ENCODE measurements around the gene SH3TC1.

The SH3TC1 gene

GRCh38 chr4:8239661-8240060 is 40.6 kb downstream of the SH3TC1 start:
- Histone ChIP-seq H3K4me3 (ENCODE audit: low read length) (no peak overlapping the region), H3K9ac (ENCODE audit: low read length) (no peak overlapping the region), H3K4me1 (ENCODE audit: low read length) (peaks cover 51% of the 10 kb centered on the region), H3K79me2 (ENCODE audit: low read length) (no peaks in the 10 kb centered on the region), H3K27ac (ENCODE audit: low read length) (no peak overlapping the region), H3K4me2 (ENCODE audit: low read length) (no peak overlapping the region), H4K20me1 (ENCODE audit: insufficient read depth, low read length) (no peaks in the 10 kb centered on the region), H3K27me3 (ENCODE audit: low read depth, low read length) (no peaks in the 10 kb centered on the region), H3K9me3 (ENCODE audit: insufficient read depth, low read length) (no peaks in the 10 kb centered on the region), H2AFZ (ENCODE audit: low read depth, low read length) (no peak overlapping the region), H3K36me3 (replicated peaks; ENCODE audit: low read depth, low read length) (peaks cover under 1% of the 10 kb centered on the region)
- TF ChIP-seq EZH2phosphoT487 (IDR thresholded peaks at IDR 0.05; ENCODE audit: low read depth) = no peak
- no peak for TF ChIP-seq CTCF (IDR thresholded peaks at IDR 0.05; ENCODE audit: low read depth, low read length)

GRCh38 chr4:8240211-8241041 is 41.3 kb downstream of the SH3TC1 start:
- Histone ChIP-seq H3K27ac (ENCODE audit: low read length) (no peak overlapping the region), H3K4me1 (ENCODE audit: low read length) (peaks cover 44% of the 10 kb centered on the region), H3K4me2 (ENCODE audit: low read length) (no peak overlapping the region), H4K20me1 (ENCODE audit: insufficient read depth, low read length) (no peaks in the 10 kb centered on the region), H3K36me3 (replicated peaks; ENCODE audit: low read depth, low read length) (no peaks in the 10 kb centered on the region), H2AFZ (ENCODE audit: low read depth, low read length) (no peak overlapping the region), H3K9ac (ENCODE audit: low read length) (no peak overlapping the region), H3K9me3 (ENCODE audit: insufficient read depth, low read length) (no peaks in the 10 kb centered on the region), H3K27me3 (ENCODE audit: low read depth, low read length) (no peaks in the 10 kb centered on the region), H3K79me2 (ENCODE audit: low read length) (no peaks in the 10 kb centered on the region), H3K4me3 (ENCODE audit: low read length) (no peak overlapping the region)
- no peak for TF ChIP-seq CTCF (IDR thresholded peaks at IDR 0.05; ENCODE audit: low read depth, low read length)
- no peak for TF ChIP-seq EZH2phosphoT487 (IDR thresholded peaks at IDR 0.05; ENCODE audit: low read depth)

DNA sequence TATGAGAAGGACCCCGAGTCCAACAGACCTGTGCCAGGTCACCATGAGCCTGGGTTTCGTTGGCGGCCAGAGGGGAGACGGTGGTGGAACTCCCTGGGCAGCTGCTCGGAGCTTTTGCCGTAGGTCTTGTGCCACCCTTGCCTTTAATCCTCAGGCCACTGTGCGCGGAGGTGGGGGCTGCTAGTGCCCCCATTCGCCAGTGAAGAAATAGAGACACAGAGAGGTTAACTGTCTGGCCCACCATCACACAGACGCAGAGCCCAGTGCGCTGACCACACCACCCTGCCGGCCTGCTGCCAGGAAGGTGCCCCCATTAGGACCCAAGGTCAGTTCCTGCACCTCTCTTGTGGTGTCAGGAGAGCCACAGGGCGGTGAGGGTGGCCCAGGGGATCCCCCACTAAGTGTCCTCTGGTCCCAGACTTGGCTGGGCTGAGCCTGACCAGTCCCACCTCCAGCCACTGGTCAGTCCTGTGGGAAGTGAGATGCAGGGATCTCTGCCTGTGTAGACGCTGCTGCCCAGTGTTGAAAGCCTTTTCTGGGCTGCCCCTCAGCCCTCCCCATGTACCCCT is 42.2 kb downstream of the SH3TC1 start:
- Histone ChIP-seq H3K36me3 (replicated peaks; ENCODE audit: low read depth, low read length) (no peaks in the 10 kb centered on the region), H3K4me3 (ENCODE audit: low read length) (no peak overlapping the region), H3K27me3 (ENCODE audit: low read depth, low read length) (no peaks in the 10 kb centered on the region), H4K20me1 (ENCODE audit: insufficient read depth, low read length) (no peaks in the 10 kb centered on the region), H3K4me1 (ENCODE audit: low read length) (peaks cover 35% of the 10 kb centered on the region), H3K79me2 (ENCODE audit: low read length) (no peaks in the 10 kb centered on the region), H3K9ac (ENCODE audit: low read length) (no peak overlapping the region), H2AFZ (ENCODE audit: low read depth, low read length) (no peak overlapping the region), H3K4me2 (ENCODE audit: low read length) (no peak overlapping the region), H3K9me3 (ENCODE audit: insufficient read depth, low read length) (no peaks in the 10 kb centered on the region), H3K27ac (ENCODE audit: low read length) (no peak overlapping the region)
- TF ChIP-seq EZH2phosphoT487 (IDR thresholded peaks at IDR 0.05; ENCODE audit: low read depth) (no peak), CTCF (IDR thresholded peaks at IDR 0.05; ENCODE audit: low read depth, low read length) (no peak)

DNA sequence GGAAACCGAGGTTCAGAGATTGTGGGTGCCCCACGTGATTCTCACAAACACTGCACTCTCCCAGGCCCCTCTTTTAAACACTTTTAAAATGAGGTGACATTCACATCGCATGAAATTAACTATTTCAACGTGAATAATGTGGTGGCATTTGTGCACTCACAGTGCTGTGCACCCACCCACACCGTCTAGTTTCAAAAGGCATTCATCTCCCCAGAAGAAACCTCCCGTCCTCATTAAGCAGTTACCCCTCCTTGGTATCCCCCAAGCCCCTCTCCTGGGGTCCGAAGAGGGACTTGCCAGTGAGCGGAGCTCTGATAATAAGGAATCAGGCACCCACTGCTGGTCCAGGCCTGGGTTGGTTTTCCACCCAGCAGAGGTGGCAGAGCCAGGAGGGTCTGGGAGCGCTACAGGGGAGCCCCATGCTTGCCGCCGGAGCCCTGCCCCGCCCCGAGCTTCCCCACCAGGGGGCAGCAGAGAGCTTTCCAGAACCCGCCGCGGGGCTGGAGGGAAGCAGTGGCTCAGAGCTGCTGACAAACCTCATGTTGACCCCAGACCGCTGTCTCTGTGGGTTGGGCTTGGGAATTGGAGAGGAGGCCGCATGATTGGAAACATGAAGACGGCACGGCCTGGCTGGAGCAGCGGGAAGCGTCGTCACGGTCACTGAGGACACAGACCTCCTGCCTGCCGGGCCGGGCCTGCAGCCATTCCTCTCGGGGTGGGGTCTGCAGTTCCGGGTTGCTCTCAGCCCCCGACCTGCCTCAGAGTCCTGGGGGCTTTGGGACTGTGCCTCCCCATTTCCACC is 43.0 kb downstream of the SH3TC1 start:
- Histone ChIP-seq H3K79me2 (ENCODE audit: low read length) (no peaks in the 10 kb centered on the region), H3K27ac (ENCODE audit: low read length) (no peak overlapping the region), H3K4me3 (ENCODE audit: low read length) (0 out of 2 replicates have a peak overlapping the region, but pooled peaks have one; percentile 20), H3K9ac (ENCODE audit: low read length) (no peak overlapping the region), H3K9me3 (ENCODE audit: insufficient read depth, low read length) (no peaks in the 10 kb centered on the region), H2AFZ (ENCODE audit: low read depth, low read length) (peak overlapping the region; percentile 43; the same call in 1 of the 2 replicates), H3K27me3 (ENCODE audit: low read depth, low read length) (no peaks in the 10 kb centered on the region), H4K20me1 (ENCODE audit: insufficient read depth, low read length) (no peaks in the 10 kb centered on the region), H3K4me2 (ENCODE audit: low read length) (peak overlapping the region; percentile 49), H3K4me1 (ENCODE audit: low read length) (peaks cover 27% of the 10 kb centered on the region), H3K36me3 (replicated peaks; ENCODE audit: low read depth, low read length) (no peaks in the 10 kb centered on the region)
- peak; percentile 87 for TF ChIP-seq CTCF (IDR thresholded peaks at IDR 0.05; ENCODE audit: low read depth, low read length)
- no peak for TF ChIP-seq EZH2phosphoT487 (IDR thresholded peaks at IDR 0.05; ENCODE audit: low read depth)
